Measurements from ENCODE around the gene ATP8A1.

- TF ChIP-seq CTCF (conservative IDR thresholded peaks at IDR 0.05; ENCODE audit: low read length) (no peak), EZH2phosphoT487 (IDR thresholded peaks at IDR 0.05; ENCODE audit: borderline replicate concordance, low read depth, low read length) (no peak)
These were observed 174.2 kb downstream of the ATP8A1 start for GRCh38 chr4:42482516-42483327.
